ENCODE results near the gene KDM1A.

The KDM1A gene

DNA sequence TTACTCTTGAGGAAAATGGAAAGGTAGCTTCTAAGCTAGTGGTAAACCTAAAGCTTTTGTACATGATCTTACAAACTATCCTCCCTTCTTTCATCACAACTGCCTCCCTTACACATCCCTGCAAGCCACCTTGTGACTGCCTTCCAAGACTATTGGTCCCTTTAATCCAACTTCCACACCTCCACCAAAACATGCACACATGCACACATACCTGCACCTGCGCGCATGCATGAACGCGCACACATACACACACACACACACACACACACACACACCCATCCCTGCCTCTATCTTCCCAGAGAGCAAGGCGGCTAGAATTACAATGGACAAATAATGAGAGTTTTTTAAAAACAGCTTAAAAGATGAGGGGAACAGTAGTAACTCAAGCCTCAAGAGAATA lies 91.1 kb downstream of the KDM1A start:
- DNase-seq (ENCODE audit: low read depth in 2 of 2) = no peak

DNA sequence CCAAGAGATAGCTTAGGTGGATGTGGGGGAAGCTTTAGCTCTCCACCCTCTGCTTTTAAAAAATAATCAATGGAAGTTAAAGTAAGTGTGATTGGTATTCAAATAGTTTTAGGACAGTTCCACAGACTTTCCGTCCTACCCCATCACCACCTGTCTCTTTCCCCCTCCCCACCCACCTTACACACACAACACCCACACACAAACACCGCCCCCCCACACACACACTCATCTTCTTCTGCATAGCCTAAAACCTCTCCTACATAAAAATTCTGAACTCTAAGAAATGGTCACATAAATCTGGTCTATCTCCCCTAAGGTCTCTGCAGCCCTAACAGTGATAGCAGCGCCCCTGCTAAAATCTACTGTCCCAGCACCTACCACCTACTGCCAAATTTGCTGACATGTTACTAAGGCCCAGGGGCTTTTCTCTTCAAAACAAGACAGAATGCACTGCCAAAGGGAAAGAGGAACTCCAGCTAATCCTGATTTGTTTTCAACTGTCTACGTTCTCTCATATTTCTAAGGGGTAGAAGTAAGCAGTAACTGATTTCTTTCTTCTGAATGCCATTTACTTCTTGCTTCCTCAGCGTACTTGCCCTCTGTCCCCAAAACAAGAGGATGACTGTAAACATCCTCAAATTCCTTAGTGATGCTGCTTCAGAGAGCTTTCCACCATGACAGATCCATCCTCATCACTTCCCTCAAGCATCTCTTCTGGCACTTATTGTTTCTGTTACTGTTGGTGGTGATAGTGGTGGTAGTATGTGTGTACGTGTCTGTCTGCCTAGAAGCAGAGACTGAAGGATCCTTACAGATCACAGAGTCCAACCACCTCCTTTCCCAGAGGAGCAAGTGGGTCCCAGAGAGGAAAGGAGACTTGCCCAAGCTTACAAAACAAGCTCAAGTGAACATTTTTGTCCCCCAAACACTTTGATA lies 92.6 kb downstream of the KDM1A start:
- no peak for DNase-seq (ENCODE audit: low read depth in 2 of 2)

DNA sequence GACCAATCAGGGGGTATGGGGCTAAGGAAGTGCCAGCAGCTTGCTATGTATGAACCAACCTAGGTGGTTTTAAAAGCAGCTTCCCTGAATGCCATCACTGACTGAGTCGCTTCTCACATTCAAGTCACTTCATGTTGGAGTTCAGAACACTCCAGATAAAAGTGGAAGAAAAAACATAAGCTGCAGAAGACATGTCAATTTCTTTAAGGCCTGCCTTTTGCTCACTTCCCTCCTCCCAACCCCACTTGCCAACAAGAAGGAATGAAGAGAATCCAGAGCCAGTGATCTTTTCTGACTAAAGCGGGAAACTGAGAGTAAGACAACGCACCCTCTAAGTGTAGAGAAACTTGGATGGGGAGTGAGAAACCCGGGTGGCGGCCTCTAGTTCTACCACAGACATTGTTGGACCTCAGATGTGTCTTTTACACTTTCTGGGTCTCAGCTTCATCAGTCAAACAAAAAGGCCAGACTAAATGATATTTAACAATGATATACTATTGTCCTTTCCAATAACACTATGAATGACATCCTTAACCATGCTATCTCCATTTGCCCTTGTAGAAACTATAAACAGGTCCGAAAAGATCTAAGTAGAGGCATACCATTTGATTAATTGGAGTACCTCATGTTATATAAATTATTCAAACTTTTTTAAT lies 95.3 kb downstream of the KDM1A start:
- no peak for DNase-seq (ENCODE audit: low read depth in 2 of 2)

DNA sequence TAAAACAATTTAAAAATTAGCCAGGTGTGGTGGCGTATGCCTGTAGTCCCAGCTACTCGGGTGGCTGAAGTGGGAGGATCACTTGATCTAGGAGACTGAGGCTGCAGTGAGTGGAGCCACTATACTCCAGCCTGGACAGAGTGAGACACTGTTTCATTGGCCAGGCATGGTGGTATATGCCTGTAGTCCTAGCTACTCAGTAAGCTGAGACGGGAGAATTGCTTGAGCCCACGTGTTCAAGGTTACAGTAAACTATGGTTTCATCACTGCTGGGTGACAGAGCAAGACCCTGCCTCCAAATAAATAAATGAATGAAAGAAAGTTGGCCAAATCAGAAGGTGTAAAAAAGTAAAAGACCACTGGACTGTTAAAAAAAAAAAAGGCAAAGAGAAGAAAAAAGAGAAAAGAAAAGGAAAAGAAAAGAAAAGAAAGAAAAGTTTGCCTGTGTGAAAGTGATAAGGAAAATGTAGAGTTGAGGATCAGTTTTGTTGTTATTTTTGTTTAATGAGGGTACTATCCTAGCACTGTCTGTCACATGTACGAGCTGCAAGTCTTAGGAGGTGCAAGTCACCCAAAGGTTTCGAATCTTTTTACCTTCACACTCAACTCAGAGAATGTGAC lies 97.1 kb downstream of the KDM1A start:
- no peak for DNase-seq (ENCODE audit: low read depth in 2 of 2)

DNA sequence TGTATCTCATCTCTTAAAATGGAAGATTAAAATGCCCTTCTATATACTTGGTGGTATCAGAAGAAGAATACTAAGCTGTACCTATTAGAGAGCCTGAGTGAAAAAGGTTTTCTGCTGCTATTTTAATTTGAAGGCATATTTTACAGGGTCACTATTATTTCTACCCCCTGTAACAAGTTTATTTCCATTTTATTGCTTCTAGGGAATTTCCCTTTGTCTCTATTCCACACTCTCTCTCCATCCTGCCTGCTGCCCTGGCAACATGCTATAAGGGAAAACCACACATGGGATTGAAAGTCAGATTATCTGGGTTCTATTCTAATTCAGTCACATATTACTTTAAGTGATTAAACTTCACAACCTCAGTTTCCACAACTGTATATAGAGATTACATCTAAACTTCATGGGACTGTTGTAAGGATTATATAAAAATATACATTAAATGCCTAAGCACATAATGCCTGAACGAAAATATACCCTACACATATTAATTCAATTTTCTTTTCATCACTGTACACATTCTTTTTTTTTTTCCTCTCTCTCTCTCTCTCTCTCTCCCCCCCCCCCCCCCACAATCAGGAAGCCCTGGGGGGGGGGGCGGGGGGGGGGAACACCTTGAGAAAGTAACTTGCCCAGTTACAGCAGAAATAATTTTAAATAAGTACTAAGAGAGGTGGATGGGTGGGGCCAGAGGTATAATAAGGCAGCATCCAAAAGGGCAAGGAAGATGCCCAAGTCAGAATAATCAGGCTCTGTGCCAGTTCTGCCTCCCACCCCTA lies 97.8 kb downstream of the KDM1A start:
- DNase-seq (ENCODE audit: low read depth in 2 of 2) = no peak

DNA sequence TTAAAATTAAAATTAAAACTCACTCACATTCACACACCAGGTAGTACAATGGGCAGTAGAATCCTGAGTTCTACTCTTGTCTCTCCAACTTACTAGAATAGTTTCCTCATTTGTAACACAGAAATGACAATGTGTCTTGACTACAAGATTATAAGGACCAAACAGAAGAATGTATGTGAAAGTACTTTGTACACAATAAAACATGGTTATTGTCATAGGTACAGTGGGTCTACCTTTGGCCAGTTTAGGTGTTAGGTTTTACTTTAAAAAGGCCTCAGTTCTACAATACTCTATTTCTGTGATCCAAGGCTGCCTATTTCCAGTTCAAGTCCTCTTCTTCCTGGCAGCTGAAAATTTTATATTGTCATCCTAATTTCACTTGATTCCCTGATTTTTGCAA lies 99.1 kb downstream of the KDM1A start:
- no peak for DNase-seq (ENCODE audit: low read depth in 2 of 2)

DNA sequence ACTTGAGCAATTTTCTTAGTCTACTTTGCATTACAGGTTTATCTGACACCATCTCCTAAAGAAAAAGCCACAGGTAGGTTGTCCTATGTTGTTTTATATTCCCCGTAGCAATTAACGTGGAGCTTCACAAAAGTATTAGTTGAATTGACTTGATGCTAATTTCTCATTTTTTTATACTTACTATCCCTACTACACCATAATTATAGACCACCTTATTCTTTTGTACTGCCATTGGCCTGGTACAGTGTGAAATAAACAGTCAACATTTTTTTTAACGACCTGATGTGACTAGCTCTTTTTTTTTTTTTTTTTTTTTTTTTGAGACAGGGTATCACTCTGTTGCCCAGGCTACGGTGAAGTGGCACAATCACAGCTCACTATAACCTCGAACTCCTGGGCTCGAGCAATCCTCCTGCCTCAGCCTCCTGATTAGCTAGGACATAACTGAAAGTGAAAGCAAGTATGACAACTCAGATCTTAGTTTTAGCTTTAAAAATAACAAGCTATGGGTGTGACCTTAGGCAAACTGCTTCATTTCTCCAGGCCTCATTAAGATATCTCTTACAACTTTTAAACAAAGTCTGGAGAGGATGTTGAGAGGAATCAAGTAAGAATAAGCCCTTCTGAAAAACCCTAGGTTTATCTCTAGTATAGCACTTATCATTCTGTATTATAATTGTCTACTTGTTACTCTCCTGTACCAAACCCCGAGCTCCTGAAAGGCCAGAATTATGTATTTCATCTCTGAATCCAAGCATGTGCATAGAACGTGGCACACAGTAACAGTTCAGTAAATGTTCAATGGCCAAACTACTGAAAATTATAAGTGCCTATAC lies 99.9 kb downstream of the KDM1A start:
- no peak for DNase-seq (ENCODE audit: low read depth in 2 of 2)

DNA sequence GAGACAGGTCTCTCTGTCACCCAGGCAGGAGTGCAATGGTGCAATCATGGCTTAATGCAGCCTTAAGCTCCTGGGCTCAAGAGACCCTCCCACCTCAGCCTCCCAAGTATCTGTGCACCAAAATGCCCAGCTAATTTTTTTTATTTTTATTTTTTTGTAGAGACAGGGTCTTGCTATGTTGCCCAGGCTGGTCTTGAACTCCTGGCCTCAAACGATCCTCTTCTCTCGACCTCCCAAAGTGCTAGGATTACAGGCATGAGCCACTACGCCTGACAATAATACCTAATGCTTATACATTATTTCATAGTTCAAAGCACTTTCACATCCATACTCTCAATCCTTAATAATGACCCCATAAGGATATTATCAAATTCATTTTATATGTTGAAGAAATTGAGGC lies 101.1 kb downstream of the KDM1A start:
- no peak for DNase-seq (ENCODE audit: low read depth in 2 of 2)

DNA sequence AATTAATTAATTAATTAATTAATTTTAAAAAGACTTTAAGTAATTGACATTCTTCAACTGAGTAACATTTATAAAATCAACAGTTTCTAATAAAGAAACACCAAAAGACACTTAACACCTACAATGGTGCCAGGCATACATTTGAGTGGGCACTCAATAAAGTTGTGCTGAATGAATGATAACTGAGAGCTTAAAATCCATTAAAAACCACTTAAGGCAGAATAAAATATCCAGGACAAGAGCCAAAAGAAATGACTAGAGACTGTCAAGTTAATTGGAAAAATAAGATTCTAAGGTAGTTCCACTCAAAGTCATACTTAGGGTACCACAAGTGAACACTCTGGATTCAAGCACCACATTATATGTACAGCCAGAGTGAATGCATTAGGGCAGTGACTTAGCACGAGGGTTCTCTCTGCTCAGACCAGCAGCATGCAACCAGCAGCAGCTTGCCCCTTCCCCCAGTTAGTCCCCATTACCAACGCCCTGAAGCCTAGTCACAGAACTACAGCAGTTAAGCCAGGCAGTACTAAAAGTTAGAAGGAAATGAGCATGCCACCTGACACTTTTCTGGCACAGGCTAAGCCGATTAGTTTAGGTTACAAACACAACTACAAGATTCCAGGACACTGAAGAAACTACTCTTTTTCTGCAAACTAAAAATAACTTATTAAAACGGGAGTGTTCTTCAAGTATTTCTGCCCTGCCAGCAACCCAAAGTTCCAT lies 102.9 kb downstream of the KDM1A start:
- DNase-seq (ENCODE audit: low read depth in 2 of 2) = no peak

DNA sequence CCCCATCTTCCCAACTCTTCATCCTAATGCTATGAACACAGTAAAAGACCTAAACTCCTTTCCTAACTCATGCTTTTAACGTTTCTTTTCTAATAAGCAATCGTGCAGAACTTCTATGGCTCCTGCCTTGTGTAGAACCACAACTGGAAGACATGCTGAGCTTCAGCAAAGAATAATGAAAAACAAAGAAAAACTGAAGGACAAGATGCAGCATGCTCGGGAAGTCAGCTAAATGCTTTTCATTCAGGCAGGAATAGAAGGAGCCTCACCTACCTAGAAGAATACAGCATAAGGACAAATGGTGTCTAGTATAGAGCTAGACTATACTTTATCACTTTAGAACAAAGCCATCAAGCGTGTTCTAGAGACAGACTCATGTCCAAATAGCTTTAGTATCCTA lies 103.5 kb downstream of the KDM1A start:
- no peak for DNase-seq (ENCODE audit: low read depth in 2 of 2)

DNA sequence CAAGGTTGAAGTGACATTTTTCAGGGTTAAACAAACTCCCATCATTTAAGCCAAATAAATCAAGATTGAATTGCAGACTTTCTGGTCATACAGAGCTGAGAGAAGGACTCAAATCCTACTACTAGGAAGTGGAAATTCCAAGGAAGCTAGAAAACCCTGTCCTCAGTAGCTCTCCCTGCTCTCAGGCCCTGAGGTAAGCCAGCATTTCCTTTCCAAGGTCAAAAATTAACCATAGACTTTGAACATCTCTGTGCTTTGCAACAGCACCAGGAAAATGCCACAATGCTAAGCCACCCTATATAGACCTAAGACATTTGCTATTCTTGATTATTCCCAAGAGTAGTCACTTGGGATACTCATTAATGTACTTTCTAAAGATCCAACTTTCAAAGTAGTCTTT lies 104.3 kb downstream of the KDM1A start:
- no peak for DNase-seq (ENCODE audit: low read depth in 2 of 2)

DNA sequence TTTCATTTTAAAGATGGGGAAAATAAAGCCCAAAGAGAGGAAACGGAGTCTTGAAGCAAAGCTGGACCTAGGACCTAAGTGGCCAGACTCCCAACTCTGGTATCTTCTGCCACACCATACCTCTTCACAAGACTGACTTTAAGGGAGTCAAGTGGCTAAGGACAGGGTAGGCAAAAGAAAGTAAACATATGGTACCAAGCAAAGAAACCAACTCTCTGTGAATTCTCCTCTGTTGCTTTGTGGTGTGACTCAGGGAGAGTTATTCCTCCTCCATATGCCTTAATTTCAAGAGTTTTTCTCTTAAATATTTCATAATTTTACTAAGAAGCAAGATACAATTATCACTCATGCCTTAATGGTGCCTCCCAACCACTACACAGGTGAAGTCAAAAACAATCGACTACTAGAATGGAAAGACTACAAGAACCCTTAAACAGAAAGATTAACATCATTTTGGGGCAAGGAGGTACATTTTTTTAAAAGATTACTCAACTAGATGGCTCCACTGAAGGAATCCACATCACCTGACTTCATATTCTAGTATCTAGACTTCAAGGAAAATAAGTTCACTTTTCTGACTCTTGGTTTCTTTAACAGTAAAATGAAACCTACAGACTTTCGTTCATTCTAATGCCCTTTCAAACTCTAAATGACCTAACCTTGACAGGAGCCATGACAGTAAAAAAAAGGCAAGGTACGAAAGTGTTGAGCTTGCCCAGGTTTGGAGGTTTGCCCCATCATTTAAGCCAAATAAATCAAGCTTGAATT lies 105.2 kb downstream of the KDM1A start:
- no peak for DNase-seq (ENCODE audit: low read depth in 2 of 2)

DNA sequence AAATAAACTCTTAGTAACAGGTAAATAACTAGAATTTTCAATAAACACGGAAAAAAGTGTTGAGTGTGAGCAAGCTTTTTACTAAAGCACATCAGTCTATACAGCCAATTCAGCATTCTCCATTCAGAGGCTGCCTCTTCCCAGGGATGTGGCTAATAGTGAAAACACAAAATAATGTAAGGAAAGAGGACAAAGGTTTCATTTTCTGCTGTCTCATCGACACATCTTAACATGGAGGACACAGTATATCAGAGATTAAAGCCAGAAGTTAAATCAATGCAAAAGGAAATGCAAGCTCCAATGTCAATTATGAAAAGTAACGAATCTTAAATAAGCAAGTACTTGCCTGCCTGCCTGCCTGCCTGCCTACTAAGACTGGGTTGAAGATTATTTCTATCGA lies 106.2 kb downstream of the KDM1A start:
- DNase-seq (ENCODE audit: low read depth in 2 of 2) = no peak

DNA sequence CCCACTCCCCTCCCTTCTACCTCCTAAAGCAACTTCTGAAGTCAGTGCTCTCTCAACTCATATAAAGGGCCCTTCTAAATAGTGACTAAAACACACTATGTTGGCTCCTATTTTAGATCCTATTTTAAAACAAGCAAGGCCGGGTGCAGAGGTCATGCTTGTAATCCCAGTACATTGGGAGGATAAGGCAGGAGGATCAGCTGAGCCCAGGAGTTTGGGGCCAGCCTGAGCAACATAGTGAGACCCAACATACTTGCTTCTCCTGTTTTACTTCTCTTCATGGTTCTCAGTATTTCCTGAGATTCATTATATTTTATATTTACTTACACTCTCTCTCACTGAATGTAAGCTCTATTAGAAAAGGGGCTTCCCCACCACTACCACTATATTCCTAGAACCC lies 106.9 kb downstream of the KDM1A start:
- no peak for DNase-seq (ENCODE audit: low read depth in 2 of 2)

DNA sequence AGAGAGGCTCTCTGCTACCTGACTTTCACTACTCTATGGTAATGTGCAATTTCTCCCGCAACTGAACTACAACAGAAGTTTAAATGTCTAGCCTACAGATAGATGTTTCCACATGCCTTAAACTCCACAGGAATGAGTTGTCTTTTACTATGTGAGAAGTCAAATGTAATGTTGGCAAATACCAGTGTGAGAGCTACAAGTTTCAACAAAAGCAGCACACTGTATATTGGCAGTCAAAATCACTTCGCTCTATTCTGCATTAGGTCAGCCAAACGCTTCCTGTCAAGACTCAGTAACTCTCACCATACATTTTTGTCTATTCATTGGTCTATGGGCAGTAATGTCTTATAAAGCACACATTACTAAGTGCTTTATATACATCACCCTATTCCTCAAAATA lies 107.5 kb downstream of the KDM1A start:
- no peak for DNase-seq (ENCODE audit: low read depth in 2 of 2)

DNA sequence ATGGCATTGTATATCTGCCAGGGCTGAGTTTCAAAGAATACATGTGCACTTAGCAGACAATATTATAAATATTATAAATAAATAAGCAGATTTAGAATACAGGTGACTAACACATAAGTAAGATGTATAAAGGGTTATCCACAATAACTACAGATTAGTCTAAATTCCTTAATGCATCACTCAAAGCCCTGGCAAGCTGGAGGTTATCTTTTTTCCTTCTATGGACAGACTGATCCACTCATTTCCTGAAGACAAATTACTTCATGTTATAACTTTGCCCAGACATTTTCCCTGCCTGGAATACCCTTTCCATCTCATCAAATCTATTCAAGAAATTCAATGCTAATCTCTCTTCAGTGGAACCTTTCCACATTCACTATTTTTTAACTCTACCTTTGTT lies 110.6 kb downstream of the KDM1A start:
- DNase-seq (ENCODE audit: low read depth in 2 of 2) = no peak

DNA sequence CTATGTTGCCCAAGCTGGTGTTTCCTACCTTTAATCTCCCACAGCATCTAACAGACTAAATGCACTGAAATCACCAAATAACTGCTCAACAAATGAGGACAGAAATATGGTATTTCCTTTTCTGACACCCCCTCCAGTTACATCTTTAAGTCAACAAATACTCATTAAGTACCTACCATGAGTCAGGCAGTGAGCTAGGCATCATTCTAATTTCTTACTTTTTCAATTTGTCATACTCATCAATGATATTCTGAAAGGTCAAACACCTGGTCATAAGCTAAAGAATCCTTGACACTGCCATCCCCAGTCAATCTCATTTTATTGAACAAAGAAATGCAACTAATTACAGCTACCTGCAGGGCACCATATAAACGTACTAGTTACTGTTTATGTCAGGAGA lies 112.8 kb downstream of the KDM1A start:
- DNase-seq (ENCODE audit: low read depth in 2 of 2) = no peak
